GM13976 (cell line): ENCODE measurements around the gene RBKS.

ENCODE experiments used
- DNase-seq: peaks from one replicate; pipeline ENCODE4 v3.0.0; 2012; ENCODE audit warnings: low spot score
- CTCF ChIP-seq: IDR thresholded peaks from 2 replicates; pipeline ENCODE4 v1.5.1; 2012; ENCODE audit warnings: borderline replicate concordance, mild to moderate bottlenecking; ENCODE audit not compliant: insufficient read depth; ENCODE audit errors: extremely low read depth, missing control alignments, control extremely low read depth
- in situ Hi-C: fragments of 300-500 bp; cut with MboI; formaldehyde crosslinking; loops from one replicate; pipeline ENCODE4 v1.12.0; 2022; ENCODE audit warnings: low sequenced_read_pairs, mixed read lengths, inconsistent platforms; ENCODE audit not compliant: unreplicated experiment

RBKS gene

GRCh38 chr2:27781496-27781895 lies 108.7 kb downstream of the RBKS start:
- DNase-seq = no peak
- no peak for TF ChIP-seq CTCF
- in situ Hi-C loops = no loop called here

GRCh38 chr2:27779417-27780055 lies 110.7 kb downstream of the RBKS start:
- in situ Hi-C loops = no loop called here
- DNase-seq = no peak
- TF ChIP-seq CTCF = no peak

- in situ Hi-C loops = no loop called here
- no peak for DNase-seq
Measured at GRCh38 chr2:27776696-27777095, 113.5 kb downstream of the RBKS start.

GRCh38 chr2:27776097-27776496 lies 114.1 kb downstream of the RBKS start:
- no peak for TF ChIP-seq CTCF
- no peak for DNase-seq
- in situ Hi-C loops = no loop called here

More at GRCh38 chr2:27776696-27777095, 113.5 kb downstream of the RBKS start:
- no peak for TF ChIP-seq CTCF

- in situ Hi-C loops = no loop called here
- no peak for DNase-seq
- peak; percentile 4 for TF ChIP-seq CTCF
Measured at GRCh38 chr2:27773959-27774358, 116.2 kb downstream of the RBKS start.

- TF ChIP-seq CTCF = no peak
- in situ Hi-C loops = no loop called here
- DNase-seq = no peak
Measured at GRCh38 chr2:27772804-27773203, 117.4 kb downstream of the RBKS start.

GRCh38 chr2:27771548-27772335 lies 118.4 kb downstream of the RBKS start, which contains the start of gene MRPL33:
Gene MRPL33 (plus strand): TSS chr2:27771719. CDS start chr2:27771778, 59 bp downstream.
- TF ChIP-seq CTCF = no peak
- in situ Hi-C loops = no loop called here
- DNase-seq = peak; percentile 98
